HepG2 (cell line): ENCODE results near the gene LRRN4CL. TPM values are rescaled to one million over a fixed set of nuclear protein-coding genes. Genes with fewer than 3 reads are reported as not detected.
A peak's percentile ranks its signal among the peaks of the same experiment; 100 is the strongest.

Source experiments
- ATAC-seq: fragments of 200-7000 bp; cut with Tn5 transposase; 3 replicates; pipeline ENCODE4 v1.9.1; 2020; ENCODE audit warnings: mild to moderate bottlenecking, moderate library complexity
- BruUV-seq: library from RNA; stranded (reverse); fragments of 400-500 nt; replicated peaks from 2 replicates; lab custom pipeline; 2021; lab: Mats Ljungman, UMichigan
- CTCF ChIA-PET: fragments of 300-600 bp; formaldehyde crosslinking; extraction: SDS; loops from one replicate; lab custom pipeline; 2021; ENCODE audit warnings: low total read pairs, inconsistent platforms, low intra/inter-chr PET ratio; lab: Yijun Ruan, JAX
- POLR2A ChIA-PET: fragments of 350-600 bp; sonication (Branson Sonifier 250); formaldehyde crosslinking; loops from one replicate; lab custom pipeline; 2020; ENCODE audit warnings: antibody characterized with exemption, inconsistent platforms; lab: Yijun Ruan, JAX
- DNase-seq: peaks from one replicate; pipeline ENCODE4 v3.0.0-alpha.2; 2015; ENCODE audit warnings: low spot score
- FAIRE-seq: peaks from 3 replicates; lab custom pipeline; 2011; peaks lifted over from hg19 to GRCh38; lab: Jason Lieb, UNC
- H2AFZ ChIP-seq: one replicate; pipeline ENCODE4 v1.6.1; 2011; ENCODE audit warnings: low read length, inconsistent platforms
- H3K27ac ChIP-seq: fragments of 300-600 bp; 3 replicates; pipeline ENCODE4 v1.8.0; 2011; ENCODE audit warnings: mixed run types, mild to moderate bottlenecking, mixed read lengths, low read length, inconsistent platforms; ENCODE audit not compliant: insufficient read depth; ENCODE audit errors: extremely low read length
- H3K27me3 ChIP-seq, 2 experiments: fragments of 200-600 bp in 1 of 2; 2 replicates in 1 of 2; 3 replicates in 1 of 2; pipeline versions ENCODE4 v1.6.0 to v1.8.0; 2011; ENCODE audit warnings: low read length in 2 of 2, mild to moderate bottlenecking in 2 of 2, moderate library complexity in 2 of 2, inconsistent platforms in 1 of 2; ENCODE audit not compliant: insufficient read depth in 2 of 2, control insufficient read depth in 1 of 2
- H3K36me3 ChIP-seq, 2 experiments: fragments of 200-600 bp in 1 of 2; replicated peaks in 1 of 2; 2 replicates in 1 of 2; 3 replicates in 1 of 2; pipeline versions ENCODE4 v1.5.1 to v1.8.0; 2011; ENCODE audit warnings: low read length in 2 of 2, inconsistent platforms in 1 of 2; ENCODE audit not compliant: insufficient read depth in 2 of 2, control insufficient read depth in 1 of 2
- H3K4me1 ChIP-seq: 2 replicates; pipeline ENCODE4 v1.5.1; 2012; ENCODE audit warnings: low read length, inconsistent platforms; ENCODE audit not compliant: insufficient read depth
- H3K4me2 ChIP-seq: 2 replicates; pipeline ENCODE4 v1.6.0; 2011; ENCODE audit warnings: low read depth, low read length, inconsistent platforms
- H3K4me3 ChIP-seq, 3 experiments: fragments of 200-600 bp in 1 of 3; sonication (generic), shearing (Covaris generic) in 1 of 3; replicated peaks in 1 of 3; 2 replicates each; pipeline ENCODE4 v1.5.1; 2011 to 2016; ENCODE audit warnings: low read length in 3 of 3, inconsistent platforms in 2 of 3, low read depth in 2 of 3, mild to moderate bottlenecking in 2 of 3, control low read depth in 1 of 3, mixed read lengths in 1 of 3; ENCODE audit not compliant: insufficient read depth in 1 of 3
- H3K79me2 ChIP-seq: one replicate; pipeline ENCODE4 v1.6.1; 2011; ENCODE audit warnings: low read length, inconsistent platforms; ENCODE audit not compliant: insufficient read depth
- H3K9ac ChIP-seq: 2 replicates; pipeline ENCODE4 v1.6.0; 2011; ENCODE audit warnings: mild to moderate bottlenecking, low read depth, low read length, inconsistent platforms; ENCODE audit not compliant: insufficient read depth
- H3K9me3 ChIP-seq: 2 replicates; pipeline ENCODE4 v1.5.1; 2012; ENCODE audit warnings: mild to moderate bottlenecking, low read length
- H4K20me1 ChIP-seq: 2 replicates; pipeline ENCODE4 v1.6.0; 2011; ENCODE audit warnings: inconsistent platforms, mild to moderate bottlenecking, low read length, moderate library complexity; ENCODE audit not compliant: insufficient read depth
- AKAP8 ChIP-seq: sonication (generic); formaldehyde crosslinking; IDR thresholded peaks from 2 replicates; pipeline ENCODE4 v1.5.1; 2020; ENCODE audit warnings: mild to moderate bottlenecking, missing genetic modification reagents
- ARNTL ChIP-seq: sonication (generic); formaldehyde crosslinking; IDR thresholded peaks from 2 replicates; pipeline ENCODE4 v1.4.0; 2020; ENCODE audit warnings: mild to moderate bottlenecking, missing genetic modification reagents
- BCLAF1 ChIP-seq: fragments of 450-650 bp; IDR thresholded peaks from 2 replicates; pipeline ENCODE4 v1.6.1; 2017; ENCODE audit warnings: mild to moderate bottlenecking
- CREM ChIP-seq, 2 experiments: sonication (generic) in 1 of 2; formaldehyde crosslinking in 1 of 2; IDR thresholded peaks; 2 replicates each; pipeline versions ENCODE4 v1.4.0 to v1.6.1; 2016 to 2020; ENCODE audit warnings: antibody characterized with exemption in 1 of 2, mild to moderate bottlenecking in 1 of 2, missing genetic modification reagents in 1 of 2
- GABPA ChIP-seq, 2 experiments: IDR thresholded peaks; 2 replicates each; pipeline ENCODE4 v1.6.1; 2011 to 2016; ENCODE audit warnings: low read depth in 2 of 2, low read length in 1 of 2, missing biosample characterization in 1 of 2, missing genetic modification characterization in 1 of 2
- POLR2A ChIP-seq, 2 experiments: IDR thresholded peaks; 2 replicates each; pipeline ENCODE4 v1.6.1; 2011; ENCODE audit warnings: low read depth in 2 of 2, low read length in 2 of 2, mild to moderate bottlenecking in 1 of 2, moderate library complexity in 1 of 2; ENCODE audit not compliant: insufficient read depth in 1 of 2
- POLR2AphosphoS5 ChIP-seq: IDR thresholded peaks from 2 replicates; pipeline ENCODE4 v1.6.1; 2012; ENCODE audit warnings: low read depth, low read length
- SAP130 ChIP-seq: IDR thresholded peaks from 2 replicates; pipeline ENCODE4 v1.6.1; 2016; ENCODE audit warnings: low read depth
- THAP8 ChIP-seq: sonication (generic); formaldehyde crosslinking; IDR thresholded peaks from 2 replicates; pipeline ENCODE4 v1.5.1; 2020; ENCODE audit warnings: missing genetic modification reagents, mild to moderate bottlenecking, borderline replicate concordance
- ZC3H13 ChIP-seq: sonication (generic); formaldehyde crosslinking; IDR thresholded peaks from 2 replicates; pipeline ENCODE4 v1.8.1; 2023; ENCODE audit warnings: mild to moderate bottlenecking, missing genetic modification reagents, moderate library complexity
- ZNF264 ChIP-seq: sonication (generic); formaldehyde crosslinking; IDR thresholded peaks from 2 replicates; pipeline ENCODE4 v1.4.0; 2020; ENCODE audit warnings: missing genetic modification reagents
- WGBS: methylation state at CpG from one replicate; pipeline ENCODE4 v1.1.6; 2017; ENCODE audit warnings: low lambda C conversion rate; 5-methylcytosine and 5-hydroxymethylcytosine counted together
- in situ Hi-C: cut with HindIII; loops from 2 replicates; pipeline ENCODE4 v1.10.0; 2017; ENCODE audit warnings: low pct_unique_long_range_greater_than_20kb; ENCODE audit not compliant: extremely low pct_ligation_motif_present
- intact Hi-C: fragments of 100-400 bp; cut with micrococcal nuclease; formaldehyde crosslinking; loops from one replicate; pipeline ENCODE4 v1.10.0; 2022; ENCODE audit not compliant: unreplicated experiment
- polyA plus RNA-seq, 8 experiments: library from polyadenylated mRNA; depleted of rRNA in 3 of 8; stranded (reverse) in 7 of 8; unstranded in 1 of 8; fragments of >200 nt; fragmentation: Illumina TruSeq in 4 of 8; extraction: Trizol in 4 of 8; gene quantifications; 2 replicates each; pipeline versions ENCODE4 v1.2.1 to v1.2.3, GENCODE V29; 2011 to 2016; ENCODE audit warnings: low read depth in 4 of 8, missing spikeins in 1 of 8, mixed read lengths in 1 of 8; ENCODE audit not compliant: insufficient read depth in 1 of 8
- total RNA-seq, 5 experiments: library from RNA; depleted of rRNA; stranded (reverse); fragments of >200 nt; fragmentation: Illumina TruSeq; extraction: Trizol; gene quantifications; 2 replicates each; pipeline ENCODE4 v1.2.3, GENCODE V29; 2016; ENCODE audit warnings: low read depth in 1 of 5
- TF ChIP-seq, protein P1 (sequence below): conservative IDR thresholded peaks from 2 replicates; pipeline ENCODE4 v1.6.1; 2018; ENCODE audit warnings: missing genetic modification reagents

LRRN4CL gene
- total and polyA plus RNA-seq, 2 of the 13 experiments (the other 11 are each of a cell fraction or from before 2014, with no cell fraction given): 0.11 TPM; not detected in 1

DNA sequence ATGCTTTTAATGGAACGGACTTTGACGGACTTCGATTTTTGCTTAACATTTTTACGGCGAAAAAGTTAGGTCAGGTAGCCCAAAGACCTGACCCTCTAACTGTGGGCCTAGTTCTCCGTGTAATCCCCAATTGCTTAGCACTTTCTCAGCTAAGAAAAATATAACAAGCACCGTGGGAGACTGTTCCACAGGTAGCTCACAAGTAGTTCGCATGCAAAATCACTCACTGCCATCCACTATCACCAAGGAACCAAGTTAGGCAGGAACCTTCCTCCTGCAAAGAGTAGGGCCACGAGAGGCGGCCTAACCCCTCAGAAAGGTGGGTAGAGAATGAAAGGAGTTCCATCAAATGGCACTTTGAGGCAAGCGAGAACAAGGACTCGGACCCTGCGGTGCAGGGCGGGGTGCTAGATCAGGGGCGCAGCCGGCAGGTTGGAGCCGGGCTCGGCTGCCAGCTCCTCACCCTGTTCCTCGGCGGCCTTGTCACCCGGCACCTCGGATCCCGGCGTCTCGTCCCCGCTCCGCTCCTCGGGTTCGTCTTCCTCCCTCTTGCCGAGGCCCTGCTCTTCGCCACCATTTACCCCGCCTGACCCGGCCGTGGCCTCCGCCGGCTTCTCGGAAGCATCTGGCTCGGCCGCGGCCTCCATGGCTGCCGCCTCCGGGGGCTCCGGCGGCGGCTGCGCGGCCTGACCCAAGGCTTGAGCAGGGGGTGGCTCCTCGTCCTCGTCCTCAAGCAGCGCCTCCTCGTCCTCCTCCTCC is 37.0 kb upstream of the LRRN4CL start (continued):
- TF ChIP-seq THAP8 (CRISPR knock-in tag): no peak

DNA sequence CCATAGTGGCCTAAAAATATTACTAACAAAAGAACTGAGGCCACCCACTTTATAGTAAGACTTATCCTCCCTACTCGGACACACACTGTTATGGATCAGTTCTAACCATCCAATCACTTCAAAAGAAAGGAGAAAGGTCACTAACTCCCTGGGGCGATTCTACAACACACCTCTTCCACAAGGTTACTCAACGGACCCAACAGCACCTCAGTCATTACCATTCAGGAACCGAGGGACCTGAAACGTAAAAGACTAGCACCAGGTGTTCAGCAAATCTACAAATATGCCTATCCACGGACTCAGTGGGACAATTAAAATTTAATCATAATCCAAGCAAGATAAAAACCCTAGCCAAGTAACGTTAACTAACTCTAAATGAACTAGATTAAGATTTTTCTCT is 36.3 kb upstream of the LRRN4CL start:
- H3K9ac ChIP-seq: peak overlapping the region; percentile 95
- in situ Hi-C loops: no loop called here
- ATAC-seq (no peak), DNase-seq (peak; percentile 42), FAIRE-seq (peak; percentile 44)
- 0% methylated on average over 7 of the region's 7 CpGs for WGBS
- H3K4me1 ChIP-seq: peaks cover 48% of the 10 kb centered on the region
- TSS peak; percentile 43 for BruUV-seq
- peak overlapping the region; percentile 85 to 94 (median 91) for H3K4me3 ChIP-seq
- H2AFZ ChIP-seq: no peak overlapping the region
- peak overlapping the region; percentile 85 for H3K4me2 ChIP-seq
- H3K27me3 ChIP-seq: peaks cover 0 to 3% of the 10 kb centered on the region in 2 experiments; a peak in 1 of 5 replicates
- H3K9me3 ChIP-seq: no peaks in the 10 kb centered on the region
- CTCF ChIA-PET: no interaction called here
- H4K20me1 ChIP-seq: peaks cover 30% of the 10 kb centered on the region
- intact Hi-C loops: loop anchor here (5.0 kb wide), 1 partner anchor 117 kb away; no protein-coding TSS in a partner anchor
- POLR2A ChIA-PET: interaction anchor here (0.9 to 5.0 kb wide), 12 partner anchors 14 to 134 kb away, joined by 3 to 80 read pairs (median 22); partner anchors contain the start of genes BSCL2, C11orf98, CSKMT and GNG3
- peaks cover 75% of the 10 kb centered on the region for H3K79me2 ChIP-seq
- H3K36me3 ChIP-seq: peaks cover 4 to 41% of the 10 kb centered on the region in 2 experiments
- H3K27ac ChIP-seq: peak overlapping the region; percentile 99
- TF ChIP-seq CREM (IDR thresholded peaks at IDR 0.05) (peak; percentile 24; the same call in 1 of the 2 replicates), CREM (CRISPR knock-in tag; IDR thresholded peaks at IDR 0.05) (no peak), SAP130 (CRISPR knock-in tag) (peak; percentile 36; the same call in 1 of the 2 replicates), GABPA (IDR thresholded peaks at IDR 0.05; ENCODE audit: low read depth, low read length) (no peak), GABPA (CRISPR knock-in tag; IDR thresholded peaks at IDR 0.05; ENCODE audit: low read depth) (0 out of 2 replicates have a peak, but pooled peaks have one; percentile 15), ARNTL (CRISPR knock-in tag) (no peak), ZC3H13 (CRISPR knock-in tag) (0 out of 2 replicates have a peak, but pooled peaks have one; percentile 40), BCLAF1 (no peak), ZNF264 (CRISPR knock-in tag) (peak; percentile 93; the same call in 1 of the 2 replicates), POLR2AphosphoS5 (peak; percentile 46), POLR2A (IDR thresholded peaks at IDR 0.05; ENCODE audit: insufficient read depth in 1 of 2, low read depth in 2 of 2, low read length in 2 of 2) (peak in 1 of 2 experiments; percentile 51; a peak in 2 of 4 replicates), AKAP8 (CRISPR knock-in tag) (no peak)
- TF ChIP-seq, protein P1, sequence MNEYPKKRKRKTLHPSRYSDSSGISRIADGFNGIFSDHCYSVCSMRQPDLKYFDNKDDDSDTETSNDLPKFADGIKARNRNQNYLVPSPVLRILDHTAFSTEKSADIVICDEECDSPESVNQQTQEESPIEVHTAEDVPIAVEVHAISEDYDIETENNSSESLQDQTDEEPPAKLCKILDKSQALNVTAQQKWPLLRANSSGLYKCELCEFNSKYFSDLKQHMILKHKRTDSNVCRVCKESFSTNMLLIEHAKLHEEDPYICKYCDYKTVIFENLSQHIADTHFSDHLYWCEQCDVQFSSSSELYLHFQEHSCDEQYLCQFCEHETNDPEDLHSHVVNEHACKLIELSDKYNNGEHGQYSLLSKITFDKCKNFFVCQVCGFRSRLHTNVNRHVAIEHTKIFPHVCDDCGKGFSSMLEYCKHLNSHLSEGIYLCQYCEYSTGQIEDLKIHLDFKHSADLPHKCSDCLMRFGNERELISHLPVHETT: no peak
